A549 (cell line): ENCODE measurements around the gene NXN.

Experiments used
- CHD4 ChIP-seq: fragments of 200-600 bp; sonication (generic); IDR thresholded peaks from 2 replicates; pipeline ENCODE4 v1.6.1; 2016; ENCODE audit warnings: antibody characterized with exemption, mild to moderate bottlenecking, borderline replicate concordance
- CTCF ChIP-seq: fragments of >200 bp; sonication (Bioruptor Twin); formaldehyde crosslinking; IDR thresholded peaks from 3 replicates; pipeline ENCODE4 v1.5.1; 2016
- EP300 ChIP-seq, 2 experiments: fragments of >200 bp; sonication (Bioruptor Twin); formaldehyde crosslinking; IDR thresholded peaks; 2 replicates in 1 of 2; 3 replicates in 1 of 2; pipeline ENCODE4 v1.6.1; 2016 to 2017
- KDM5A ChIP-seq: fragments of 200-600 bp; sonication (generic); IDR thresholded peaks from 2 replicates; pipeline ENCODE4 v1.6.1; 2016; ENCODE audit warnings: antibody characterized with exemption, mild to moderate bottlenecking
- MAZ ChIP-seq: fragments of 150-350 bp; IDR thresholded peaks from 2 replicates; pipeline ENCODE4 v1.6.1; 2014; ENCODE audit warnings: antibody characterized with exemption, low read depth, low read length, borderline replicate concordance
- POLR2A ChIP-seq: IDR thresholded peaks from 2 replicates; pipeline ENCODE4 v1.6.1; 2012; ENCODE audit warnings: mild to moderate bottlenecking, low read length

DNA sequence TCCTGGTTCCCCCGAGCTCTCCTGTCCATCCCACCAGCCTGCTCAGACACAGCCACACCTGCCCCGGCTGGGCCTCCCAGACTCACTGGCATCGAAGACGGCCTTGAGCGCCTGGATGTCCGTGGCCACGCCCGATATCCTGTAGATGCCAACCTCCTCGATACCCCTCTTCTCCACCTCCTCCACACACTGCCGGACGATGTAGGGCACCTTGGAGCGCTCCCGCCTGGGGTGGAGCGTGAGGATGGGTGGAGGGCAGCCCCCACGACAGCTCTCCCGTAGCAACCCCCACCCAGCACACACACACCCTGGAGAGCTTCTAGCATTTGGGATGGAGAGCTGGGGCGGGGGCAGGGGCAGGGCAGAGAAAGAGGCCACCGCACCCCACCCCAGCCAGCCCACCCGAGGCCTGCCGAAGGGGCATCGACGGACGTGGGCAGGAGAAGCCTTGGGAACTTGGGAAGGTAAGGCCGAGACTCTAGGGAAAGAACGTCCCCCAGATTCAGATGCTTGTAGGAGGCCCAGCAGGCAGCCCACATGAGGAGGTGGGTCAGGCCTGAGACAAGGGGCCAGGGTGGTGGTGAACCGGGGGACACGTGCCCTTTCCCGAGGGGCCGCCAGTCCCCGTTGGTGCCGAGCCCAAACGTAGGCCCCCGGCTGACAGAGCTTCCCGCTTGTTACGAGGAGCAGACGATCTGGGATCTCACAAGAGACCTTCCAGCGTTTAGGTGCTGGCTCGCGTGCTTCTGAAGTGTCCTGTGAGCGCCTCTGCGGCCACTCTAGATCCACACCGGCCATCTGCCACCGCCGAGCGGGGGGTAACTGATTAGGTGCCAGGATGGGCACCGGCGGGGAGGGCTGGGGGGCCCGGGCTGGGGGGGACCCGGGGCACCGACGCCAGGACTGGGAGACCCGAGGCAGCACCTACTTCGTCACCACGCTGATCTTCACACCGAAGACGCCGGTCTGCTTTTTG is 32.5 kb upstream of the NXN start:
- TF ChIP-seq CTCF (no peak), POLR2A (no peak), KDM5A (no peak), CHD4 (no peak), MAZ (no peak), EP300 (IDR thresholded peaks at IDR 0.05) (no peak)
